Measurements from ENCODE around the gene SPC24.
"Not testable (repeated sequence)": the region's sequence is repeated elsewhere in the genome, so short reads cannot be mapped to it uniquely, and the experiment has no call there.

Gene SPC24

GRCh38 chr19:11192957-11193939 is 37.7 kb upstream of the SPC24 start:
- in situ Hi-C loops (cut with HindIII; ENCODE audit: low sequenced_read_pairs) = no loop called here

GRCh38 chr19:11191934-11192333 is 36.4 kb upstream of the SPC24 start:
- in situ Hi-C loops (cut with HindIII; ENCODE audit: low sequenced_read_pairs) = no loop called here

GRCh38 chr19:11191273-11191755 is 35.7 kb upstream of the SPC24 start:
- in situ Hi-C loops (cut with HindIII; ENCODE audit: low sequenced_read_pairs) = no loop called here

GRCh38 chr19:11190501-11190900 is 34.9 kb upstream of the SPC24 start:
- in situ Hi-C loops (cut with HindIII; ENCODE audit: low sequenced_read_pairs) = no loop called here

- in situ Hi-C loops (cut with HindIII; ENCODE audit: low sequenced_read_pairs) = no loop called here
Measured at GRCh38 chr19:11187441-11187840, 31.9 kb upstream of the SPC24 start.

- in situ Hi-C loops (cut with HindIII; ENCODE audit: low sequenced_read_pairs) = no loop called here
Measured at GRCh38 chr19:11182994-11183393, 27.4 kb upstream of the SPC24 start.

- in situ Hi-C loops (cut with HindIII; ENCODE audit: low sequenced_read_pairs) = no loop called here
Measured at GRCh38 chr19:11181488-11181887, 25.9 kb upstream of the SPC24 start.

- in situ Hi-C loops (cut with HindIII; ENCODE audit: low sequenced_read_pairs) = not testable (repeated sequence)
Measured at GRCh38 chr19:11180975-11181374, 25.4 kb upstream of the SPC24 start.

GRCh38 chr19:11180346-11180745 is 24.8 kb upstream of the SPC24 start:
- in situ Hi-C loops (cut with HindIII; ENCODE audit: low sequenced_read_pairs) = no loop called here

GRCh38 chr19:11179716-11180297 is 24.2 kb upstream of the SPC24 start:
- in situ Hi-C loops (cut with HindIII; ENCODE audit: low sequenced_read_pairs) = loop anchor here (5.0 kb wide), 1 partner anchor 153 kb away; no protein-coding TSS in a partner anchor

- in situ Hi-C loops (cut with HindIII; ENCODE audit: low sequenced_read_pairs) = loop anchor here (5.0 kb wide), 1 partner anchor 152 kb away; no protein-coding TSS in a partner anchor
Measured at GRCh38 chr19:11179145-11179465, 23.5 kb upstream of the SPC24 start.

GRCh38 chr19:11177592-11177991 is 22.0 kb upstream of the SPC24 start:
- in situ Hi-C loops (cut with HindIII; ENCODE audit: low sequenced_read_pairs) = loop anchor here (5.0 kb wide), 1 partner anchor 150 kb away; no protein-coding TSS in a partner anchor

GRCh38 chr19:11176466-11177193 is 21.0 kb upstream of the SPC24 start:
- in situ Hi-C loops (cut with HindIII; ENCODE audit: low sequenced_read_pairs) = loop anchor here (5.0 kb wide), 1 partner anchor 149 kb away; no protein-coding TSS in a partner anchor

GRCh38 chr19:11175920-11176319 is 20.3 kb upstream of the SPC24 start:
- in situ Hi-C loops (cut with HindIII; ENCODE audit: low sequenced_read_pairs) = loop anchor here (5.0 kb wide), 1 partner anchor 149 kb away; no protein-coding TSS in a partner anchor

GRCh38 chr19:11174336-11174735 is 18.8 kb upstream of the SPC24 start:
- in situ Hi-C loops (cut with HindIII; ENCODE audit: low sequenced_read_pairs) = no loop called here

GRCh38 chr19:11173516-11174155 is 18.1 kb upstream of the SPC24 start:
- in situ Hi-C loops (cut with HindIII; ENCODE audit: low sequenced_read_pairs) = no loop called here

- in situ Hi-C loops (cut with HindIII; ENCODE audit: low sequenced_read_pairs) = no loop called here
Measured at GRCh38 chr19:11172576-11172975, 17.0 kb upstream of the SPC24 start.

- in situ Hi-C loops (cut with HindIII; ENCODE audit: low sequenced_read_pairs) = no loop called here
Measured at GRCh38 chr19:11171144-11171543, 15.6 kb upstream of the SPC24 start.

- in situ Hi-C loops (cut with HindIII; ENCODE audit: low sequenced_read_pairs) = no loop called here
Measured at GRCh38 chr19:11169896-11170678, 14.5 kb upstream of the SPC24 start.

GRCh38 chr19:11168568-11168967 is 13.0 kb upstream of the SPC24 start:
- in situ Hi-C loops (cut with HindIII; ENCODE audit: low sequenced_read_pairs) = no loop called here
